HFF-Myc (cell line): ENCODE data around the gene TOM1L2.

Experiments
- DNase-seq: peaks from one replicate; pipeline ENCODE4 v3.0.0-alpha.2; 2011; ENCODE audit warnings: low read depth; ENCODE audit errors: extremely low read depth
- H3K4me3 ChIP-seq: replicated peaks from 2 replicates; pipeline ENCODE4 v1.5.1; 2011; ENCODE audit warnings: low read depth, mild to moderate bottlenecking, control low read depth, low read length
- TF ChIP-seq, protein P1 (sequence below): IDR thresholded peaks from 2 replicates; pipeline ENCODE4 v1.5.1; 2012; ENCODE audit warnings: mild to moderate bottlenecking, low read depth, low read length, control low read depth; ENCODE audit errors: missing control alignments

TOM1L2 gene

DNA sequence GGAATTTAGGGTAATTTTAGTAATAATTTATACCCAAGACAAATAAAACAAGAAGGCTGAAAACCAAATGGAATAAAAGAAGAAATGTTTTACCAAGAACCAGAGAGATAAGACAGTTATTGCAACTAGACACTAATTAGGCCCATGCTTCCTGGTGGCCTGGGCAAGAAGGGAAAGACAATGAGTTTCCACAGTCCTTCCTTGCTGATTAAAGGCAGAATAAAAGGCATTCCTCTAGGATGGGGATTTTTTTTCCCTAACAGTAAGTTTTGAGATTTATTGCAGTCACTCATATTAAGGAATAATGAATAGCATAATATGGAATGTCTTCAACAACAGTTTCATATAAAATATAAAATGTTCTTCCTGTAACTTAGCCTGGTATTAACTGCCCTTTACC lies 41.5 kb downstream of the TOM1L2 start:
- H3K4me3 ChIP-seq = no peak overlapping the region
- no peak for DNase-seq
- TF ChIP-seq, protein P1, sequence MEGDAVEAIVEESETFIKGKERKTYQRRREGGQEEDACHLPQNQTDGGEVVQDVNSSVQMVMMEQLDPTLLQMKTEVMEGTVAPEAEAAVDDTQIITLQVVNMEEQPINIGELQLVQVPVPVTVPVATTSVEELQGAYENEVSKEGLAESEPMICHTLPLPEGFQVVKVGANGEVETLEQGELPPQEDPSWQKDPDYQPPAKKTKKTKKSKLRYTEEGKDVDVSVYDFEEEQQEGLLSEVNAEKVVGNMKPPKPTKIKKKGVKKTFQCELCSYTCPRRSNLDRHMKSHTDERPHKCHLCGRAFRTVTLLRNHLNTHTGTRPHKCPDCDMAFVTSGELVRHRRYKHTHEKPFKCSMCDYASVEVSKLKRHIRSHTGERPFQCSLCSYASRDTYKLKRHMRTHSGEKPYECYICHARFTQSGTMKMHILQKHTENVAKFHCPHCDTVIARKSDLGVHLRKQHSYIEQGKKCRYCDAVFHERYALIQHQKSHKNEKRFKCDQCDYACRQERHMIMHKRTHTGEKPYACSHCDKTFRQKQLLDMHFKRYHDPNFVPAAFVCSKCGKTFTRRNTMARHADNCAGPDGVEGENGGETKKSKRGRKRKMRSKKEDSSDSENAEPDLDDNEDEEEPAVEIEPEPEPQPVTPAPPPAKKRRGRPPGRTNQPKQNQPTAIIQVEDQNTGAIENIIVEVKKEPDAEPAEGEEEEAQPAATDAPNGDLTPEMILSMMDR = no peak

DNA sequence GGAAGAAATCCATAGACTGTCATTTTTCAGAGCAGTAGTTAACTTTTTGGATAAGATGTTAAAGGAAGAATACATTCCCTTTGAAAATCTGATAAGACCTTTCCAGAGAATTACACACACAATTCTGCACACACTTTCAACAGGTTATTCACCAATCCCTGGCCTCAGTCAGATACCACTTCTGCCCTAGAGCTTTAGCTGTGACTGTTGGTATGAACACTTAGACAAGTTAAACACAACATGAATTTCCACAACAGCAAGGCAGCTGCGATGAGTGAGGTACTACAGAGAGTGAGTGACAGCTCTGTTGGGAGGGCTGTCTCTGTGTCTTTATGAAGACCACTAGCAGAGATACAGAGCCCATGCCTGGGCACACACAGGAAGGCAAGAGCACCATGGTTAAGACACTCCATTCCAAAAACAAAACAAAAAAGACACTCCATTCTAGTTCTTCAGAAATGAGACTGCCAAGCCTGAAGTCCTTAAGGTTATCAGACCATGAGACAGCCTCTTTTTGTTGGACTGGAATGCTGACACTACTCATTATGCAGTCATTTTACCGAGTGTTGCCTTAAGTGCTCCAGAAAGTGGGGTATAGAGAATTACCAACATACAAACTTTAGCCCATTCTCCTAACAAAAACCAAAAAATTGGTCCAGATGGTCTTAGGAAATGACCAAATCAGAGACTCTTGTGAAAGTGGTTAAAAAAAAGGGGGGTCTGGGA lies 42.4 kb downstream of the TOM1L2 start:
- H3K4me3 ChIP-seq = no peak overlapping the region
- TF ChIP-seq, protein P1 = no peak
- DNase-seq = no peak

DNA sequence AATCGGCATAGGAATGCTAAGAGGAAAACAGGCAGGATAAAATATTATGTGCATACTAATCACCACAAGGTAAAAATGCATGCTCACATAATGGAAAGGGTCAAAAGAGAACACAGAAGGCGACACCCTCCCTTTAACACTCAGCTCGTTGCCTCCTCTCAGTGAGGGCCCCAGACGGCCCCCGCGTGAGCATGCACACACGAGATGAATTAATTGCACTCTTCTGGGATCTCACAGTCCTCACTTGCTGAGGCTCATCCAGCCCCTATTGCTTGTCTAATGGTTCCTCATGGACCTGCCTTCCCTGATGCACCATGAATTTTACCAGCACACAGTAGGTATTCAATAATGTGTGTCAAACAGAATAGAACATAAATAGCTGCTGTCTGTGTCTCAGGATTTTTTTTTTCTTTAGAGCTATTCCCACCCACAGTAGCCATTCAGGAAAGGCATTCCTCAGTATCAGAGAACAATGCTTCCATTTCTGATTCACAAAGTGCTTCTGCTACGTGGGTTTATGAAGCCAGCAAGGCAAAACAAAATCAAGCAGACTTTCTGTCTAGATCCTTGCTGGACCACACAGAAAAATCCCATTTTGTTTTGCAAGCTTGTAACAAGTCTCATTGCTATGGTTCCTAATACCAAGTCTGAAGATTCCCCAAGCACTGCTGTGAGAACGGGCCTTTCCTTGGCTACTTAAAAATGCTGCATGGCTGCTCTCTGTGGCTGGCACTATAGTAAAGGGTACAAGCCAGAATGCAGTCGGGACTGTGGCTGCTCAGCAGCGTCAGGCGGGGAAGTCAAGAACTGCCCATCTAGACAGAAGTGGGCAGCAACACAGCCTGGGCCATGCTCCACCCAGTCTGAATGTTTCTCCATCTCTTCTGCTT lies 43.6 kb downstream of the TOM1L2 start:
- TF ChIP-seq, protein P1 = no peak
- no peak for DNase-seq
- no peak overlapping the region for H3K4me3 ChIP-seq

GRCh38 chr17:17926840-17927449 lies 45.3 kb downstream of the TOM1L2 start:
- no peak for DNase-seq
- no peak overlapping the region for H3K4me3 ChIP-seq
- TF ChIP-seq, protein P1 = no peak

DNA sequence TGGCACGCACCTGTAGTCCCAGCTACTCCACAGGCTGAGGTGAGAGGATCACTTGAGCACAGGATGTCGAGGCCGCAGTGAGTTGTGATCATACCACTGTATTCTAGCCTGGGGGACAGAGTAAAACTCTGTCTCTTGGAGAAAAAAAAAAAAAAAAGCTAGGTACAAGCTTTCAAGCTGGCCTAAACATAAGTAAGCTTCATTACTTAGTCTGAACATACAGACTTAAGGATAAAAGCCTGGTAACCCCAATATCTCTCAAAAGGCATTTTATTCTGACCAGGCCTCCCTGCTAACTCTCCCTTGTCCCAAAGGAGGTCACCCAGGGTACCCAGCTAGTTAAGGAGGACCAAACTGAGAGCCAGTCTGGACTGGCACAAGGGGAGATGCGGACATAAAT lies 46.2 kb downstream of the TOM1L2 start:
- TF ChIP-seq, protein P1 = no peak
- no peak for DNase-seq
- no peak overlapping the region for H3K4me3 ChIP-seq

DNA sequence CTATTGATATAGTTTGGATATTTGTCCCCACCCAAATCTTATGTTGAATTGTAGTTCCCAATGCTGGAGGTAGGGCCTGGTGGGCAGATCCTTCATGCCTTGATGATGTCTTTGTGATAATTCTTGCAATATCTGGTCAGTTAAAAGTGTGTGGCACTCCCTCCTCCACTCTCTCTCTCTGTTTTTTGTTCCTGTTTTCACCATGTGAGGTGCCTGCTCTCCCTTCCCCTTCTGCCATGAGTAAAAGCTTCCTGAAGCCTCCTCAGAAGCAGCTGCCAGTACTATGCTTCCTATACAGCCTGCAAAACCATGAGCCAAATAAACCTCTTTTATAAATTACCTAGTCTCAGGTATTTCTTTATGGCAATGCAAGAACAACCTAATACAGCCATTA lies 47.3 kb downstream of the TOM1L2 start:
- TF ChIP-seq, protein P1 = no peak
- no peak overlapping the region for H3K4me3 ChIP-seq
- no peak for DNase-seq
